Skeletal muscle cell (primary cell): ENCODE data around the gene FAM8A1.
"Not testable (repeated sequence)": the region's sequence is repeated elsewhere in the genome, so short reads cannot be mapped to it uniquely, and the experiment has no call there.

Experiments used
- DNase-seq: peaks from one replicate; pipeline ENCODE4 v3.0.0-alpha.2; 2010; ENCODE audit warnings: low read depth
- H3K4me3 ChIP-seq: 2 replicates; pipeline ENCODE4 v1.5.1; 2011; ENCODE audit warnings: low read depth, mild to moderate bottlenecking, control low read depth, low read length, moderate library complexity

The FAM8A1 gene

GRCh38 chr6:17599877-17600526 is at the start of gene FAM8A1:
Gene FAM8A1 (plus strand): TSS chr6:17600302. CDS start chr6:17600410, 108 bp downstream.
- peak within 1 kb of the TSS; percentile 80 for H3K4me3 ChIP-seq
- DNase-seq = peak; percentile 31

GRCh38 chr6:17551383-17551958 is 48.6 kb upstream of the FAM8A1 start:
- DNase-seq = no peak
- no peak overlapping the region for H3K4me3 ChIP-seq

GRCh38 chr6:17552861-17553260 is 47.2 kb upstream of the FAM8A1 start:
- no peak for DNase-seq
- H3K4me3 ChIP-seq = no peak overlapping the region

GRCh38 chr6:17556014-17556413 is 44.1 kb upstream of the FAM8A1 start:
- H3K4me3 ChIP-seq = no peak overlapping the region
- DNase-seq = no peak

- no peak for DNase-seq
- no peak overlapping the region for H3K4me3 ChIP-seq
These were observed 37.5 kb upstream of the FAM8A1 start for GRCh38 chr6:17562636-17563035.

GRCh38 chr6:17565399-17565798 is 34.7 kb upstream of the FAM8A1 start:
- no peak overlapping the region for H3K4me3 ChIP-seq
- DNase-seq = no peak

- peak; percentile 66 for DNase-seq
- no peak overlapping the region for H3K4me3 ChIP-seq
These were observed 25.1 kb upstream of the FAM8A1 start for GRCh38 chr6:17574866-17575560.

GRCh38 chr6:17577059-17577458 is 23.0 kb upstream of the FAM8A1 start:
- H3K4me3 ChIP-seq = no peak overlapping the region
- no peak for DNase-seq

- peak overlapping the region; percentile 60 for H3K4me3 ChIP-seq
- DNase-seq = no peak
These were observed 19.5 kb upstream of the FAM8A1 start for GRCh38 chr6:17580518-17581048.

GRCh38 chr6:17581282-17581681 is 18.8 kb upstream of the FAM8A1 start:
- not testable (repeated sequence) for H3K4me3 ChIP-seq, DNase-seq

- no peak overlapping the region for H3K4me3 ChIP-seq
- DNase-seq = peak; percentile 31
These were observed 16.3 kb upstream of the FAM8A1 start for GRCh38 chr6:17583811-17584210.

- DNase-seq = peak; percentile 49
- no peak overlapping the region for H3K4me3 ChIP-seq
These were observed 15.8 kb upstream of the FAM8A1 start for GRCh38 chr6:17584241-17584803.

GRCh38 chr6:17585766-17586490 is 14.2 kb upstream of the FAM8A1 start:
- no peak for DNase-seq
- no peak overlapping the region for H3K4me3 ChIP-seq

- H3K4me3 ChIP-seq, DNase-seq: not testable (repeated sequence)
These were observed 13.5 kb upstream of the FAM8A1 start for GRCh38 chr6:17586623-17587022.

- no peak overlapping the region for H3K4me3 ChIP-seq
- DNase-seq = no peak
These were observed 12.1 kb upstream of the FAM8A1 start for GRCh38 chr6:17588011-17588410.

GRCh38 chr6:17589406-17590096 is 10.6 kb upstream of the FAM8A1 start:
- H3K4me3 ChIP-seq = no peak overlapping the region
- DNase-seq = peak; percentile 38

GRCh38 chr6:17591287-17591686 is 8.8 kb upstream of the FAM8A1 start:
- no peak for DNase-seq
- no peak overlapping the region for H3K4me3 ChIP-seq

GRCh38 chr6:17593246-17593645 is 6.9 kb upstream of the FAM8A1 start:
- no peak overlapping the region for H3K4me3 ChIP-seq
- DNase-seq = no peak

GRCh38 chr6:17596085-17596484 is 4.0 kb upstream of the FAM8A1 start:
- no peak for DNase-seq

More at GRCh38 chr6:17596085-17596484, 4.0 kb upstream of the FAM8A1 start:
- H3K4me3 ChIP-seq = no peak overlapping the region
